GM18511 (cell line): ENCODE data around the gene SLC29A1.

Source experiments
- ATAC-seq: cut with Tn5 transposase; IDR thresholded peaks from one replicate; pipeline ENCODE4 v1.9.1; 2021; ENCODE audit warnings: mild to moderate bottlenecking, moderate library complexity; ENCODE audit not compliant: unreplicated experiment

SLC29A1 gene

GRCh38 chr6:44277763-44278162 lies 54.4 kb downstream of the SLC29A1 start:
- ATAC-seq = no peak

- ATAC-seq = no peak
Observed at GRCh38 chr6:44278315-44278714, 54.9 kb downstream of the SLC29A1 start.

GRCh38 chr6:44278774-44279697 lies 55.6 kb downstream of the SLC29A1 start:
- ATAC-seq = no peak
